GM12874 (cell line): ENCODE results near the gene RS1.

ENCODE experiments used
- CTCF ChIP-seq: IDR thresholded peaks from 2 replicates; pipeline ENCODE4 v1.5.1; 2011; ENCODE audit warnings: low read depth, mild to moderate bottlenecking, control low read depth, low read length, moderate library complexity; ENCODE audit not compliant: insufficient read depth

RS1 gene

GRCh38 chrX:18594079-18594478 is 77.8 kb downstream of the RS1 start:
- no peak for TF ChIP-seq CTCF

GRCh38 chrX:18591834-18592233 is 80.1 kb downstream of the RS1 start:
- no peak for TF ChIP-seq CTCF
